Aorta (tissue), 5 donors: ENCODE measurements around the gene SNTN. TPM values are rescaled to one million over a fixed set of nuclear protein-coding genes. Genes with fewer than 3 reads are reported as not detected.
"Not testable (repeated sequence)": the region's sequence is repeated elsewhere in the genome, so short reads cannot be mapped to it uniquely, and the experiment has no call there.

Experiments
- ATAC-seq: fragments of 200-7000 bp; cut with Tn5 transposase; one replicate; pipeline ENCODE4 v1.9.1; 2022; ENCODE audit warnings: moderate library complexity; ENCODE audit not compliant: low FRiP score
- DNase-seq, 2 donors: peaks; one replicate each; pipeline ENCODE4 v3.0.0-alpha.2; 2020
- H3K27ac ChIP-seq, 2 donors: one replicate each; pipeline ENCODE4 v1.5.1; 2013; ENCODE audit warnings: low read length in 2 of 2, mild to moderate bottlenecking in 2 of 2, moderate library complexity in 2 of 2, control low read depth in 1 of 2, inconsistent platforms in 1 of 2, low read depth in 1 of 2
- H3K27me3 ChIP-seq, 2 donors: one replicate each; pipeline ENCODE4 v1.6.1; 2013; ENCODE audit warnings: control low read depth in 1 of 2, low read length in 1 of 2, mild to moderate bottlenecking in 1 of 2, moderate library complexity in 1 of 2; ENCODE audit not compliant: insufficient read depth in 2 of 2, control insufficient read depth in 1 of 2
- H3K36me3 ChIP-seq, 2 donors: one replicate each; pipeline ENCODE4 v1.6.1; 2013; ENCODE audit warnings: control low read depth in 1 of 2, low read length in 1 of 2, mild to moderate bottlenecking in 1 of 2; ENCODE audit not compliant: insufficient read depth in 2 of 2, control insufficient read depth in 1 of 2
- H3K4me1 ChIP-seq, 2 donors: one replicate each; pipeline ENCODE4 v1.6.1; 2013; ENCODE audit warnings: low read length in 2 of 2, control low read depth in 1 of 2, mild to moderate bottlenecking in 1 of 2, moderate library complexity in 1 of 2; ENCODE audit not compliant: insufficient read depth in 2 of 2, control insufficient read depth in 1 of 2
- H3K4me3 ChIP-seq, 2 donors: one replicate each; pipeline ENCODE4 v1.5.1; 2013; ENCODE audit warnings: low read length in 2 of 2, control low read depth in 1 of 2, mild to moderate bottlenecking in 1 of 2
- H3K9me3 ChIP-seq: one replicate; pipeline ENCODE4 v1.6.1; 2013; ENCODE audit warnings: mild to moderate bottlenecking, low read length; ENCODE audit not compliant: control insufficient read depth
- WGBS, 2 donors: extraction: QIAGEN DNeasy Blood & Tissue Kit; methylation state at CpG; one replicate each; pipeline ENCODE4 v1.1.7; 2013; 5-methylcytosine and 5-hydroxymethylcytosine counted together
- intact Hi-C, 2 donors: fragments of 100-400 bp; cut with DNase I; formaldehyde crosslinking; loops; one replicate each; pipeline versions ENCODE4 v1.14.2 to v1.15.0; 2022
- polyA plus RNA-seq, 2 donors: library from polyadenylated mRNA; stranded (reverse); fragments of 200-250 nt; gene quantifications; one replicate each; pipeline ENCODE4 v1.2.3, GENCODE V29; 2013
- total RNA-seq, 2 donors: library from RNA; stranded (reverse); fragmentation: NEBNext Ultra II Directional; extraction: Animal tissue kit (Norgen Biotek cat#: 25700); gene quantifications; one replicate each; pipeline ENCODE4 v1.2.1, GENCODE V29; 2021
- donor health status: healthy with polysubstance abuse.
- donor health status: Bipolar disorder and iron deficiency.
- donor health status: DM: no; HTN: no; CAD: no.
- donor health status: DM: no; HTN: no; CAD: no.
- donor health status: DM: yes; HTN: yes; CAD: no.

SNTN gene
- total and polyA plus RNA-seq, 4 donors = not detected

DNA sequence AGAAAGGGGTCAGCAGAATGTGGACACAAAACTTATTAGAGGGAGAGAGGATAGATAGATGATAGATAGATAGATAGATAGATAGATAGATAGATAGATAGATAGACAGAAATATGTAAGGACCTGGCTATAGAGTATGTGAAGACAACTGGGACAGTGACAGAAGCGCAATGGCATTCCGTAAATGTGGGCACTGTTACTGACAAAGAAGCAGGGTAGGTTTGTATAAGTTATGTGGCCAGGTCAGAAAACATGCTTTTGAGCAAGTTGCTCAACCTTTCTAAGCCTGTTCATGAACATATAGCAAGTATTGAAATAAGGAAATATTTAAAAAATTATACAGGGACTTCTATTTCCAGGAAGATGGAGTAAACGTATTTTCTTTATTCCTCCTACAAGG is 17.3 kb upstream of the SNTN start:
- WGBS, 2 donors = 83 to 86% methylated on average over 3 of the region's 3 CpGs
- H3K27me3 ChIP-seq = no peaks in the 10 kb centered on the region
- H3K9me3 ChIP-seq = no peaks in the 10 kb centered on the region
- intact Hi-C loops = no loop called here
- no peak for DNase-seq
- no peak overlapping the region for H3K4me3 ChIP-seq
- H3K27ac ChIP-seq = no peak overlapping the region
- H3K4me1 ChIP-seq = no peaks in the 10 kb centered on the region
- ATAC-seq = no peak
- H3K36me3 ChIP-seq = no peaks in the 10 kb centered on the region

DNA sequence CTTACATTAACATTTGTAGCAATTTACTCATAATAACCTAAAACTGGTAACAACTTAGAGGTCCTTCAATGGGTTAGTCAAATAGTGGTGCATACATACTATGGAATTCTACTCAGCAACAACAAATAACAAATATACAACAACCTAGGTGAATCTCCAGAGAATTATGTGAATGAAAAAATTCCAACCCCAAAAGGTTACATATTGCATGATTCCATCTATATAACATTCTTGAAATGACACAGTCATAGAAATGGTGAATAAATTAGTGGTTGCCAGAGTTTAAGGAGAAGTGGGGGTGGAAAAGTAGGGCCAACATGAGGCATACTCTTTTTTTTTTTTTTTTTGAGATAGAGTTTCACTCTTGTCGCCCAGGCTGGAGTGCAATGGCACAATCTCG is 12.7 kb upstream of the SNTN start:
- intact Hi-C loops = no loop called here
- no peak overlapping the region for H3K4me3 ChIP-seq
- ATAC-seq (no peak), DNase-seq (no peak)
- no peaks in the 10 kb centered on the region for H3K36me3 ChIP-seq
- no peaks in the 10 kb centered on the region for H3K4me1 ChIP-seq
- H3K9me3 ChIP-seq = peaks cover 2% of the 10 kb centered on the region
- 71 to 93% methylated on average over 2 of the region's 2 CpGs for WGBS, 2 donors
- no peaks in the 10 kb centered on the region for H3K27me3 ChIP-seq
- no peak overlapping the region for H3K27ac ChIP-seq

DNA sequence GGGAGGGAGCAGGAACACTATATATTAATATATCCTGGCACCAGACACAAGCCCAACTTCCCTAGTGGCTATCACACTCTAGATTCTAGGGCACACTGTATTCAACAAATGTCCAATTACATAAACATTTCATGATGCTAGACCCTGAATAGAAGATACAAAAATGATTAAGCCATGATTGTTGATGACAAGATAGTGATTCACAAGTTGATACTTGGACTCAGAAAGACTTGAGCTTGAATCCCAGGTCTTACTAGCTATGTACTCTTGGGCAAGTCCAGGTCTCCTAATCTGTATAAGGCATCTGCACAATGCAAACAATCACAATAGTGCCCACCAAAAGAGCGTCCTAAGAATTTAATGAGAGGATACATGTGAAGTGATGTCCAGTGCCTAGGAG is 10.0 kb upstream of the SNTN start:
- no peaks in the 10 kb centered on the region for H3K4me1 ChIP-seq
- WGBS, 2 donors = 53 to 65% methylated on average over 1 of the region's 1 CpG
- no peaks in the 10 kb centered on the region for H3K27me3 ChIP-seq
- H3K4me3 ChIP-seq = no peak overlapping the region
- no peak for ATAC-seq
- intact Hi-C loops = no loop called here
- H3K36me3 ChIP-seq = no peaks in the 10 kb centered on the region
- H3K9me3 ChIP-seq = peaks cover 2% of the 10 kb centered on the region
- no peak overlapping the region for H3K27ac ChIP-seq
- DNase-seq = no peak

DNA sequence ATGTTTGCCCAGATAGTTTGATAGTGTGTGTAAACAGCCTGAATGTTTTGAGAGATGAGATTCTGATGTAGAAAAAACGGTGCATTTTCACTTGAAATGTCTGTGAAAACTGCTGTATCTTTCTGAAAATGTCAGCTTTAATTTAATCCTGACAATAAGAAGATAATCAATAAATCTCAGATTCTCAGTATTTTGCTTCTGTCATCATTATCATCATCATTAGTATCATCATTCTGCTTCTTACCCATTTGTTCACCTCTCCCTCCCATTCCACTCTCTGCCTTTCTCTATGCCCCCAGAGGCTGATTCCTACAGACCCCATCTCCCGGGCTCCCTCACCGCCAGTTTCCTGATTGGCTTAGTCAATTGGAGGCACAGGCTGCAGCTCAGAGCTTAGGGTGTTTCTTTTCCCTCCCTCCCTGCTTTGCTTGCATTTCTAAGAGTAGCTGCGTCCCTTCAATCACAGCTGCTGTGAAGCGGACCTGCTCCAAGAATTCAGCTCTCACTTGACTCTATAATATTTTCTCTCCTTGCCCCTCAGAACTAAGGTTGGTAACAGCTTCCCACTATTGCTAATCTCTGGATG is 8.2 kb upstream of the SNTN start:
- H3K36me3 ChIP-seq = no peaks in the 10 kb centered on the region
- DNase-seq = no peak
- ATAC-seq = no peak
- no peak overlapping the region for H3K27ac ChIP-seq
- no peak overlapping the region for H3K4me3 ChIP-seq
- no peaks in the 10 kb centered on the region for H3K4me1 ChIP-seq
- intact Hi-C loops = no loop called here
- no peaks in the 10 kb centered on the region for H3K27me3 ChIP-seq
- WGBS, 2 donors = 24 to 30% methylated on average over 5 of the region's 5 CpGs
- peaks cover 2% of the 10 kb centered on the region for H3K9me3 ChIP-seq

DNA sequence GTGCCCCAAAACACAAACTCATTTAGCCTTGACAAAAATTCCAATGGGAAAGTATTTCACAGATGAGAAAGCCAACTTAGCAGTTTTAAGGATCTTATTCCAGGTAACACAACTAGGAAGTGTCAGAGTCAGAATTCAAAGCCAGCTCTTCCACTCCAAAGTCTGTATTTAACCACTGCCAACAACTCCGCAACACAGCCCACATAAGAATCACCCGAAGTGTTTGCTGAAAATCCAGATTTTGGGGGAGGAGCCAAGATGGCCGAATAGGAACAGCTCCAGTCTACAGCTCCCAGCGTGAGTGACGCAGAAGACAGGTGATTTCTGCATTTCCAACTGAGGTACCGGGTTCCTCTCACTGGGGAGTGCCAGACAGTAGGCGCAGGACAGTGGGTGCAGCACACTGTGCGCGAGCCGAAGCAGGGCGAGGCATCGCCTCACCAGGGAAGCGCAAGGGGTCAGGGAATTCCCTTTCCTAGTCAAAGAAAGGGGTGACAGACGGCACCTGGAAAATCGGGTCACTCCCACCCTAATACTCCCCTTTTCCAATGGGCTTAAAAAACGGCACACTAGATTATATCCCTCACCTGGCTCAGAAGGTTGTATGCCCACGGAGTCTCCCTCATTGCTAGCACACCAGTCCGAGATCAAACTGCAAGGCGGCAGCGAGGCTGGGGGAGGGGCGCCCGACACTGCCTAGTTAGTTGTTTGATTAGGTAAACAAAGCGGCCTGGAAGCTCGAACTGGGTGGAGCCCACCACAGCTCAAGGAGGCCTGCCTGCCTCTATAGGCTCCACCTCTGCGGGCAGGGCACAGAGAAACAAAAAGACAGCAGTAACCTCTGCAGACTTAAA is 7.3 kb upstream of the SNTN start:
- H3K36me3 ChIP-seq = not testable (repeated sequence)

DNA sequence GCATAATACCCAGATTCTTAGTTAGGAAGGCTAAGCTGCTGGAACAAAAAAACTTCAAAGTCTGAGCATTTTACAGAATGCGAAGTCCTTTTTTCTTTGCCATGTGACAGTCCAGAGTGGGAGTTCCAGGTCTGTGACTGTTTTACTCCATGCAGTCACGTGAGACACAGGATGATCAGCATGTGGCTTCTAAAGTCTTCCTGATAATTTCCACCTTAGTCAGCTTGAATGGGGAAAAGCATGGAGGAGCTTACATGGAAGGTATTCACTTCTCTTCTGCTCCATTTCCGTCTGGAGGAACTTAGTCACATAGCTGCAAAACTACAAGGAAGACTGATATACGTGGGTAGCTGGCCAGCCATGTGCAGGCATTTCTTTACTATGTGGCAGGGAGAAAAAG is 1.7 kb downstream of the SNTN start:
- H3K27ac ChIP-seq = no peak overlapping the region
- ATAC-seq = no peak
- no peaks in the 10 kb centered on the region for H3K36me3 ChIP-seq
- DNase-seq = no peak
- no peaks in the 10 kb centered on the region for H3K27me3 ChIP-seq
- H3K9me3 ChIP-seq = peaks cover 3% of the 10 kb centered on the region
- intact Hi-C loops = no loop called here
- WGBS, 2 donors = 45 to 61% methylated on average over 4 of the region's 4 CpGs
- no peaks in the 10 kb centered on the region for H3K4me1 ChIP-seq
- H3K4me3 ChIP-seq = no peak overlapping the region

More for the DNA sequence above, 7.3 kb upstream of the SNTN start:
- ATAC-seq, H3K27ac ChIP-seq, intact Hi-C loops, H3K4me1 ChIP-seq, H3K9me3 ChIP-seq, DNase-seq, H3K4me3 ChIP-seq, H3K27me3 ChIP-seq: not testable (repeated sequence)
- 59 to 62% methylated on average over 25 of the region's 25 CpGs for WGBS, 2 donors

DNA sequence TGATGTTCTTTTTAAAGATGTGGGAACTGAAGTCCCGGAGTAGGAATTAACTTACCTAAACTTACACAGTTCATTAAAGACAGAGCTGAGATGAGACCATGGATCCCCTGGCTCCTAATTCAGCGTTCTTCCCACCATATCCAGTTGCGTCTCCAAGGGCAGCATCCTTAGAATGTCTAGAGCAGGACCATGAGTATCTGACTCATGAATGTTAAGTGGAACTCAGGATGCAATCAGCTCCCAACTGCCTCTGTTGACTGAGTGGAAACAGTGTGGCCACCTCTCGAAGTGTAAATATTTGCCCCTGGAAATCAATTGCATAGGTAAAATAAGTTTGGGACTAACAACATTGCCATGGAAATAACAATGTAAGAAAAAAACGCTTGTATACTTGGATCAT is 2.5 kb downstream of the SNTN start:
- H3K36me3 ChIP-seq = no peaks in the 10 kb centered on the region
- DNase-seq = no peak
- no peak overlapping the region for H3K27ac ChIP-seq
- H3K4me1 ChIP-seq = no peaks in the 10 kb centered on the region
- WGBS, 2 donors = 67 to 78% methylated on average over 5 of the region's 5 CpGs
- intact Hi-C loops = no loop called here
- no peak overlapping the region for H3K4me3 ChIP-seq
- H3K27me3 ChIP-seq = no peaks in the 10 kb centered on the region
- peaks cover 3% of the 10 kb centered on the region for H3K9me3 ChIP-seq
- no peak for ATAC-seq

DNA sequence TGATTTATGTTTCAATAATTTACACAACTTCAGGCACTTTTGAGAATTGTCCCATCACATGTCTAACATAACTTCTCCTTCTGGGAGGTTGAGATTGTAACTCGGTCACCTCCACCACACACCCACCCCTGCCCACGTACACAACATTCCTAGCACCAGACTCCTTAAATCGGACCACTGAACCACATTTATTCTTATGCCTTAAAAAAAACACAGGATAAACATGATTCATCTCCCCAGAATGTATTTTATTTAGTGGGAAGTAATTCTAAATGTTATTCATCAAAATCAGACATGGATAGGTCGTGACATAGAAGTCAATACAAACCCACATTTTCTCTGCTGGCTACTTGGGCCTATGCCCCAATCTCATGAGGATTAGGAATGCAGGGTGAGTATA is 3.0 kb downstream of the SNTN start:
- no peaks in the 10 kb centered on the region for H3K4me1 ChIP-seq
- no peak overlapping the region for H3K27ac ChIP-seq
- DNase-seq (no peak), ATAC-seq (no peak)
- intact Hi-C loops = no loop called here
- no peak overlapping the region for H3K4me3 ChIP-seq
- H3K9me3 ChIP-seq = peaks cover 3% of the 10 kb centered on the region
- no peaks in the 10 kb centered on the region for H3K36me3 ChIP-seq
- 8 to 13% methylated on average over 4 of the region's 4 CpGs for WGBS, 2 donors
- no peaks in the 10 kb centered on the region for H3K27me3 ChIP-seq

DNA sequence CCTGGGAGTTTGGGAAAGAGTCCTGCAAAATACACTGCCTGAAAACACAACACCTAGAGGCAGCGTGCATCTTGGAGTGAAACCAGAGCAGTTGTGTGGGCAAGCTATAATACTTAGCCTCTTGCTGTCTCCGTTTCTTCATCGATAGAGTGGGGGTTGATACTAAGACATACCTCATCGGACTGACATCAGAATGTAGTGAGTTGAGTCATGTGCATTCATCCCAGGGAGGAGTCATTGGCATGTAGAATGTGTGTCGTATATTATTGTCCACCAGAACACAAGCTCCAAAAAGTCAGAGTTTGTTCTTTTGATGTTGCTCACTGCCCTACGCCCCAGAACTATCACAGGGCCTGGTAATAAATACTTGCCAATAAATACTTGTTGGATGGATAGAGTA is 4.3 kb downstream of the SNTN start:
- 79 to 81% methylated on average over 6 of the region's 6 CpGs for WGBS, 2 donors
- Histone ChIP-seq H3K36me3 (no peaks in the 10 kb centered on the region), H3K4me1 (no peaks in the 10 kb centered on the region), H3K9me3 (peaks cover 2% of the 10 kb centered on the region), H3K27ac (no peak overlapping the region), H3K4me3 (no peak overlapping the region), H3K27me3 (no peaks in the 10 kb centered on the region)
- no peak for DNase-seq
- intact Hi-C loops = no loop called here
- no peak for ATAC-seq
